Stimulated activated CD4-positive, alpha-beta T cell treated with anti-CD3 and anti-CD28 coated beads, Interleukin-4, amount 100 ng/mL, for 24 hours (primary cell): ENCODE results near the gene GRM7.

ENCODE experiments used
- DNase-seq: peaks from one replicate; pipeline ENCODE4 v3.0.0-alpha.2; 2020

GRM7 gene

DNA sequence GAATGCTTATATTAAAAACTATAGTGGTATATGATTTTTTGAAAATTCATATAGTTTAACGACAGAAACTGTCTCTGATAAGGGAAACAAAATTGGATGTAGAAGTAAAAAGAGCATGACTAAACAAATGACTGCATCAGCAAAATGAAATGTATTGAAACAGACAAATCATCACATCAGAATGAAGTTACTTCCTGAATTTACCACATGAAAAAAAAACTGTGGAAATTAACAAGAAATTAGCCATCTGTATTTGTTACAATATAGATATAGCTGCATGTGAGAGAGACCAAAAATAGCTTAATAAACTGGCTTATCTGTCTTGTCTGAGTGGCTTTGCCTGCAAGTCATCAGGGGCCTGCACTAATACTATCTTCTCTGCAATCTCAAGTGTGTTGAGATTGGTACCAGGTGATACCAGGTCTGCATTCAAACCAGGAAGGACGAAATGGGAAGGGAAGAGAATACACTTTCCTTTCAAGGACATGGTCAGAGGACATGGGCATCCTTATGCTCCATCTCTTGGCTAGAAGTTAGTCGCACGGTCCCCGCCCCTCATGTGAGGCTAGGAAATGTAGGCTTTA is 388.7 kb downstream of the GRM7 start:
- no peak for DNase-seq

DNA sequence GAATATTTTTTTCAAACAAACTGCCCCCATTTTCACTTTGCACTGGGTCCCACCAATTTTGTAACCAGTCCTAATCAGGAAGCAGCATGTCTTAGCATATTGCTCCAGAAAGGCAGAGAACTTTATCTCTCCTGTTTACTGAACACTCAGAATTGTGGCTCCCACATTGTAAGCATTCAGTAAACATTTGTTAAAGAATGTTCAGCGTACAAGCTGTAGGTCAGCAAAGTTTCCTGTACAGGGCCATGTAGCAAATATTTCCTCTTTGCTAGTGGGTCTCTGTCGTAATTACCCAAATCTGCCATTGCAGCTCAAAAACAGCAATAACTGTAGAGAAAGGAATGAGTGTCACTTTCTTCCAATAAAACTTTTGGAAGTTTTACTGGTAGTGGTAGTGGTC is 393.3 kb downstream of the GRM7 start:
- no peak for DNase-seq

DNA sequence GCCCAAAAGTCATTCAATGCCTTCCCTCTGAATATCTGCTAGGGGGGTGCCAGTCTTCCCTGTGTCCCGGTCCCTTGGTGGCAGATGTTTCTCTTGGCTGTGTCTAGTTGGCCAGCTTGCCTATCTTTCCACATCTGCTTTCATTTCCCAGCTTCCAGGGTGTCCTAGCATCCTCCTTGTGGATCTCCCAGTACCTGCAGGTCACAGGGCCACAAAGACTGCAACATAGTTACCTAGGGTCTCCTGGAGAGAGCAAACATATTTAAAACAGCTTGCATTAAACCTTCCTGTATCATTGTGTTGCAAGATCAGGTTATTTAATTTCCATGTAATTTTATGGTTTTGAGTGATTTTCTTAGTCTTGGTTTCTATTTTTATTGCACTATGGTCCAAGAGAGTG is 400.1 kb downstream of the GRM7 start:
- no peak for DNase-seq

DNA sequence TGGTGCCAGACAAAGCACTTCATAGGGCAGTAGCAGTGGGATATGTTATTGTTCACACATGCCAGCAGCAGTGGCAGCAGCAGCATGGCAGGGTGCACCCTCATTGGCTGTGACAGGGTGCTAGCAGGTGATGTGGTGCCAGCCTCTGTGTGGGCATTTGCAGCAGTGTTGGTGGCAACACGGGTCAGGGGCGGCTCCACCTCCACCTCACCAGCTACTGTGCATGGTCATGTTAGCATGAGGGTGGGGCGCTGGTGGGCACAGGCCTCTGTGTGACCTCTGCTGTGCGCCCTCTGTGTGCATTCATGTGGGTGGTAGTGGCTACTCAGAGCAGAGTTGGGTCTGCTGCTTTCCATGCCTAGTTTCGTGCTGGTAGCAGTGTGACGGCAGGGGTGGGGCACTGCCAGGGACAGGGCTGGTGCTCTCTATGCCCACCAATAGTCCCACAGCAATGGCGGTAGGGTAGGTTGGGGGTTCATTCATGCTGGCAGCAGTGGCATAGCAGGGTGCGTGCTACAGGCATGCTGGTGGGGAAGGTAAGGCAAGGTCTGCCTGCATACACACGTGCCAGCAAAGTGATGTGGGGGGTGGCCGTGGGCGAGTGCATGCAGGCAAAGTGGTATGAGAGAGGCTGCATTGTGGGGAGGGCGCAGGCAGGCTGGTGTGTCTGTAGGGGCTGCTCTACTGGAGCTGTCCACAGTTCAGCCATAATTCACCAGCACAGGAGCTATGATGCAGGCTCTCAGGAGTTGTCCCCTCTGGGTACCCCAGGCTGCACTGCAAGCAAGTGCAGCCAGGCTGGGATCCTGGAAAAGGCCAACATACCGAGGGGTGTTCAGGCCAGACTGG is 402.7 kb downstream of the GRM7 start:
- DNase-seq: no peak

DNA sequence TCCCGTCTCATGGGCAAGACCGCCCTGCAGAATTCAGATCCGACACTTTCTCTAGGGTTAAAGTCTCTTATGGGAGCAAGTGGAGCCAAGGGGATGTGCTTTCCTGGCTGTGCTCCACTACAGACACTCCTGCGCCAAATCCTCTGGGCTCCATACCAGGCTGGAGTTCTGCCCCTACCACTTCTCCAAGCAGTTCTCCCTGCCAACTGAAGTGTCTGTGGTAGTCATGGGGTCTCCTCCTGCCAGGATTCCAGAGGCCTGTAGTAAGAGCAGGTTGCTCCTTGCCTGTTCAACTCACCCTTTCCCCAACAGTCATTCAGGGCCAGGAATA is 403.2 kb downstream of the GRM7 start:
- no peak for DNase-seq

DNA sequence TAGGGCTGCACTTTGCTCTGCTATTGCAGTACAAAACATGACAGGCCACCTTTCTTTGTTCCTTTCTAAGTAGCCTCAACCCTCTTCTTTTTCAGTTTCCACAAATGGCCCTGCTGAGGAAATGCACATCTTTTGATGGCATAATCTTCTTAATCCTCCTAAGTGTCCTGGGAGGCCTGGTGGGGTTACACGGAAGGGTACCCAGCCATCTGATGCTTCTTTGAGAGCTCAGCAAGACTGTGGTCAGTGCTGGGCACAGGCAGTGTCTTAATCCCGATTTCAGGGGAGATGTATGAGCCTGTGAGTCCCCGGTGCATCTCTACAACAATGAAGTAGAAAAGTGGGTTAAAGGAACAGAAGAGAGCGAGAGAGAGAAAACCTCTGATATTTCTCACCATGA is 404.8 kb downstream of the GRM7 start:
- DNase-seq: no peak

DNA sequence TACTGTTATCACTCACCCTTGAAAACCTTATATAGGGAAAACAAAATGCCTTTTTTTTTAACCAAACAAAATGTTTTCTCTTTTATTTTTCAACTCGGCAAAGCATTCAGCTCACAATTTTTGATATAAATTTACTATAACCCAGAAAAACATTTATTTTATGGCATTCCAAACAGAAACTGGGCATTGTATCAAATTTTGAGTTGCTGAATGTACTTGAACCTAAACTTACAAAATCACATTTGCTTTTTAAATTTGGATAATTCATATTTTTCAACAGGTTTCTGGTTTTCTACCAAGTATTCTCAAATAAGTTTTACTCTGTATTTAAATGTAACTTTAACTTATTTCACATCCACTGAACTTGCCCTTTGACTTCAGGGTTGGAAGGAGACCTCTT is 405.6 kb downstream of the GRM7 start:
- DNase-seq: no peak

DNA sequence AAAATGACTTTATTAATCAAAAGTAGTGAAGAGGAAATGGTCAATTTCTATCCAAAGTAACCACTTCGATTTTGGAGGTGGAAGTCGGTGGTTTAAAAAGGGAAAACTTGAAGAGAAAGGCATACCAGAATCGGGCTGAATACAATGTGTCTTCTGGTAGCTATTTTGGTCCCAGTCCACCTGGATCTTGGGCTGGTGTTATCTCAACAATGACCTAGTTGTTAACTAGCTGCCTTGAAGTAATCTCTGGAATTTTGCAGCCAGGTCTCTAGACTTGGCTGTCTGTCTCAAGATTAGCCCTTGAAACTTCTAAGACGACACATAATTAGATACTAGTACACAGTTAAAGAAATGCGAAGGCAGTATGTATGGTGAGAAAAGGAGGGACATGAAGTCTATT is 409.8 kb downstream of the GRM7 start:
- no peak for DNase-seq

DNA sequence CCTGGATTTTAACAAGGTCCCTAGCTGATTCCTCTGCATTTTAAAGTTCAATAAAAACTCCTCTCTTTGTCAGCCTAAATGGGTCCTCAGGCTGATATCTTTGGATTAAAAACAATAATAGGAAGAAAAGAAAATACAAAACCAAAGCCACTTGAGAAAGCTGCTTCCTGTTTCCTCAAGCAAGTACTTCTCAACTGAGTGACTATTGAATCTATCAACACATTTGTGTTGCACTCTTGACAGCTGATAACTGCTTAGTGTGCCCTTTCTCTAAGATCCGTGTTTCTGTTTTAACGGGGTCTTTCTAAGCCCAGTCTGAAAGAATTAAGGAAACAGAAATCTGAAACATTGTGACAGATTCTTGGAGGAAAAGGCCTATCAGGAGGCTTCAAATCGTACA is 410.7 kb downstream of the GRM7 start:
- no peak for DNase-seq

DNA sequence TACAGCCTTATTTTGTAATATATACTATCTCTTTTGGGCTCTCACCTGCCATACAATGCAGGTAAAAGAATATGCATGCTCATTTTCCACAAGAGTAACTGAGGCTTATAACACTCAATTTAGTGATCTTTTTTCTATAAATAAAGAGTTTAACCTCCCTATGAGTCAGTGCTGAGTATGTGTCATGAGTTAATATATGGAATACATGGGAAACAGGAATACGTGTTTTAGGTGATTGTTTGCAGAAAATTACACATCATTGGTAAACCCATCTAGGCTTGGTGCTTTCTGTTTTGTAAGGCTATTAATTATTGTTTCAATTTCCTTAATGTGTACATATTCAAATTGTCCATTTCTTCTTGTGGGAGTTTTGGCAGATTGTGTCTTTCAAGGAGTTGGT is 411.3 kb downstream of the GRM7 start:
- DNase-seq: no peak

DNA sequence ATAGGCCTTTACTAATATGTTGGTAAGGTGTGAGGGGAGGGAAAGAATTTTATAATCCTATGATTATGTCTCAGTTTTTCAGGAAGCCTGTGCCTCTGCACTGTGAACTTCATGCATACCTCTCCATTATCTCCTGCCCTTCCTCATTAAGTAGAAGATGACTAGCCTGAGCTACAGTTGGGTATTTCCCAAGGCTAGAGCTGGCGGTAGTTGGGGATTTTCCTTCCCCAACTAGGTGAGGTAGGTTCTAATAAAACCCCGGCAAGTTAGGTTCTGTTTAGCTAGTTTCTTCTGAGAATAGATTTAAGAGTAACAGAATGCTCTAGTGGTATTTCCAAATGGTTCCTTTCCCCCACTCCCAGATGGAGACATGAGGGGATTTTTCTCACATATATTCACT is 414.5 kb downstream of the GRM7 start:
- no peak for DNase-seq

DNA sequence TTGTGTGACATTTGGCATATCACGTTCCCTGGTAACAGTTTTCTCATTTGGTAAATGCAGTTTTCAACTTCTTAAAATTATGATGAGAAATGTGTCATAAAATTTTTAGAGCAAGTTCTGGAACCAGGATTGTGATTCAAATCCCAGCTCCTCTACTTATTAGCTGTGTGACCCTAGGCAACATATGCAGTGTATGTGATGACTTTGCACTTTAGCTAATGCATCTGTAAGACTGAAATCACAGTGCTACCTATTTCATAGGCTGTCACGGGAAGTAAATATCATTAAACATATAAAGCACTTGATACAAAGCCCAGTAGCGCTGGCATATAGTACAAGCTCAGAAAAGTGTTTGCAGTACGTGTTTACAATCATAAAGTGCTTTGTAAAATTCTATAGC is 419.4 kb downstream of the GRM7 start:
- DNase-seq: no peak

DNA sequence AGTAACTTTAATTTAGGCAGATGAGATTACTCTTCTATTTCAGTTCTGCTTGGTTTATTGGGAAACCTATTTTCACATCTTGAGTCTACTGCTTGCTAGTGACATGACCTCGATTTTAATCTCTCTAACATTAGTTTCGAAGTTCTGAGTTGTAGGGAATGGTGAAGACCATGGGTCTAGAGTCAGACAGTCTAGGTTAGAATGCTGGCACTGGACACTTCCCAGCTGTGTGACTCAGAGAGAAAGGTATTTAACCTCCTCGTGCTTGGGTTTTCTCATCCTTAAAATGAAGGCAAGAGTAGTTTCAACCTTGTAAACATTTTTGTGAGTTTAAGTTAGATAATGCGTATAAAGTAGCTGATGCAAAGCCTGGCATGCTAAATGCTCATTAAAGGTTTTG is 422.1 kb downstream of the GRM7 start:
- DNase-seq: no peak

DNA sequence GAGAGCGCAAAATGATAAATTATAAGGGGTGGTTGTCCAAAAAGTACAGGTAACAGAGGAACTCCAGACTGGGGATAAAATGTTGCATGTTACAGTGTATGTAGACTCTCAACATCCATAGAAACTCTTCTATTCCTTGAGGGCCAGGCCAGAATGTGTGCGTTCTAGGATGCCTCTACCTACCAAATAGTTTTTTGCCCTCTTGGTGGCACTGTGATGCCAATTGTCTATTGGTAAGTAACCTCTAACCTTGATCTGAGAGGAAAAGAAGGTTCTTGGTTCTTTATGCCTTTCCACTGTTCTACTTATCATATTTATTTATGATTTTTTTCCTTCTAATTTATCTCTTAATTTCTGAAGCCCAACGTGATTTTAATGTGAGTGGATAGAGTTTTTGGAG is 424.6 kb downstream of the GRM7 start:
- DNase-seq: no peak

DNA sequence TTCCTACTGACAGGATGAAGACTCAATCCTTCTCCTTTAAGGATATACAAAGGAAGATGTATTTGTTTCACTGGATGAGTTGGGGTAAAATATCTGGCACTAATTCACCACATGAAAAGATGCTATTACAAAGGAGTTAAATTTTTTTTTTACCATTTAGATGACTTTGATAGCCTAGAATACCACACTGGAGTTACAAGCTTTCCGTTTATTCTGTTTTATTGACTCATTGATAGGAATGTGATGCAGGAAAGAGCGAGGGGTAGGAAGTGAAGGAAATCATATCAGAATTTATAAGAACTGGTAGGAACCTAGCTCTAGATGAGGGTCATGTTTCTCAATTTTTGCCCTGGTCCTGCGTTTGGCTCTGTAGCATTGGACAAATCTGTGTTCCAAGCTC is 427.2 kb downstream of the GRM7 start:
- no peak for DNase-seq

DNA sequence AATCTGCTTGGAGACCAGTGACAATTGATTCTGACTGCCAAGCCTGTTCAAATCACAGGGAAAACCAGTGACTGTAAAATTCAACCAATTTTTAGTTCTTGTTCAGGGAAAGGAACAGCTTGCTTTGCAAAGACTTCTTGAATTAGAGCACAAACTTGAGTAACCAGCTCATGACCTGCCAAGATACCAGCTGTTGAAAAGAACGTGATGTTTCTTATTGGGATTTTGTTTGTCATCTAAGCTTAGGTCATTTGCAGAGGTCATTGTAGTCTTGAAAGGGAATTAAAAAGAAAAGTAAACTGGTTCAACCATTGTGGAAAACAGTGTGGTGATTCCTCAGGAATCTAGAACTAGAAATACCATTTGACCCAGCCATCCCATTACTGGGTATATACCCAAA is 428.2 kb downstream of the GRM7 start:
- no peak for DNase-seq

DNA sequence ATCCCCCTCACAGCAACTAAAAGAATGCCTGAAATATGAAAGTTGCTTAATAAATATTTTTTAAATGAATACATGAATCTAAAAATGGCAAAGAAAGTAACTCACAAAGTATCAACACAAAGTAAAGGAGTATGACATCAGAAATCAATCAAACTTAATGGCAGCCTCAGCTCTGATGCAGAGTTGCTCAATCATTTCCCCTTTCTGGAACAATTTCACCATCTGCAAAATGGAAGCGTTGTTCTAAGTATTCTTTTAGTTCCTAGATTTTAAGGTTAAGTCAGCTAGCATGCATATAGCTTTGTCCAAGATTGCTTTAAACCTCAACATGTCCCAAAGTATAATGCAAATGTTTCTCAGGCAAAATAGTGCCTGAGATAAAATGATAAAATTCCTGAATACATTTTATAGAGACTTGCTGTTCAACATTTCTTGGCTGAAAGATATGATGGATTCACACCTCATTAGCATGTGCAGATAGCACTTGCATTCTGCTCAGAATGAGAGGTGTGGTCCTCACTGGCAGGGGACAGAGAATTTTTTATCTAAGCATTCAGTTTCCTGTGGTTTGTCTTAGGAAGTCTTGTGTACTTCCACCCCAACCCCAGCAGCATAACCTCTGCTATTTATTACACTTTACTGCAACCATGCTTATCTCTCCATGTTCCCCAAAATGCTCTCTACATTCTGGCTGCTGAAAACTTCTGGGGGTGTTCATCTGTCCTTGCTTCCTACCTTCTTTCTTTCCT is 429.3 kb downstream of the GRM7 start:
- DNase-seq: no peak

DNA sequence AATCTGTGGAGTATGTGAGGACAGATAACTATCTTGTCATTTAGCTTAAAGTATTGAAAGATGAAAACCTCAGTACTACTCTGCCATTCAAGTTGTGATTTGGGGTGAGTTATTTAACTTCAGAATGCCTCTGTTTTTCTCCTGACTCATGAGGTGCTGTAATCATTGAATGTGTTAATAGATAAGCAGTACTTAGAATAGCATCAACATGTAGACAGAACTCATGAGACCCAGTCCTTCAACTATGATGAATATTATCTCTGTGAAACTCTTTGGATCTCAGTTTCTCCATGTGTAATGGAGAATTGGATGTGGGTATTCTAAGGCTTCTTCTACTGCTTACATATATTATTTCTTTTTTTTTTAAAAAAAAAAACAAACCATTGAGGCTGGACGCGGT is 431.4 kb downstream of the GRM7 start:
- no peak for DNase-seq

DNA sequence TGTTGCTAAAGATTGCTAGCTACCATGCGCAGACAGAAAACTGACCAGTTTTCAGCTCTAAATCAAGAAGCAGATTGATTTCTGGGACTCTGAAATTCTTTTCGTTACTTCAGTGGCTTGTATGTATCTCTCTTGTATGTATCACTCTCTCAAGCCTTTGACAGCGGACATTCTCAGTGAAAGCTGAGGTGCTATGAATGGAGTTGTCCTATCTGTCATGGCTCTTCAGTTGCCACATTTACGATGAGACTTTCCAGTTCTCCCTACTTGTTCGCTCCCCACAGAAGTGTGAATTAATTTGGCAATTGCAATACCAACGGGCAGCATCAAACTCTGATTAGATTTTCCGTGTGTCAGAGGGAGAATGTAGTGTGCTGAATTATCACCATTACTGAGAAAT is 432.4 kb downstream of the GRM7 start:
- DNase-seq: no peak

DNA sequence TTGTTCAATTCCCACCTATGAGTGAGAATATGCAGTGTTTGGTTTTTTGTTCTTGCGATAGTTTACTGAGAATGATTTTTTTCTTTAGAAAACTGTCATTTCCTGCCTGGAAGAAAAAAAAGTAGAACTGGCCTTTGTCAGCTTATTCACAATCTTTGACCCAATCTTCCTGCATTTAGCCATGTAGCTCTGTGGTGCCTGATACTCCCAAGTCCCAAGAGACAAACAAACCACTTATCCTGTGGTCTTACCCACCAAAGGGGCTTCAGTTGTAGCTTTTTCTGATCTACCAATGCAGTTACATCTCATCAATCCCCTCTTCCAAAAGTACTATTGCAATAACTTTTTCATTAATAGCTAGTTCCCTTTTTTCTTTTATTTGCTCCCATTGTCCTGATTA is 444.6 kb downstream of the GRM7 start:
- no peak for DNase-seq

DNA sequence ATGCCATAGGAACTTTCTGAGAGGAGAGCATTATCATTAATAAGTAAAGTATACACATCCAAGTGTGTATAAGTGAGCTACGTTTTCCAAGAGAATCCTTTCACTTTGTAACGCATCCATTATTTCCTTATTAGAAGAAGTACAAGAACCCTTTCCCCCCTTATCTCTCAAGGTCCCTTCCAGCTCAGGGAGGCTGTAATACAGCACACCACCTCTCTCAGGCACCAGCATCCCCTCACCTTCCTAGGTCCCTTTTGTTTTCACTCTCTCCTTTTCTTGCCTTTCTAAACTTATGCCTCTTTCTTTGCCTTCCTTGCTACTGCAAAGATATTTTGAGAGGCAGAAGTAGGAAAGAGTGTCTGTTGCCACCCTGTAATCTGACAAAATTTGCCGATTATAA is 446.0 kb downstream of the GRM7 start:
- no peak for DNase-seq

DNA sequence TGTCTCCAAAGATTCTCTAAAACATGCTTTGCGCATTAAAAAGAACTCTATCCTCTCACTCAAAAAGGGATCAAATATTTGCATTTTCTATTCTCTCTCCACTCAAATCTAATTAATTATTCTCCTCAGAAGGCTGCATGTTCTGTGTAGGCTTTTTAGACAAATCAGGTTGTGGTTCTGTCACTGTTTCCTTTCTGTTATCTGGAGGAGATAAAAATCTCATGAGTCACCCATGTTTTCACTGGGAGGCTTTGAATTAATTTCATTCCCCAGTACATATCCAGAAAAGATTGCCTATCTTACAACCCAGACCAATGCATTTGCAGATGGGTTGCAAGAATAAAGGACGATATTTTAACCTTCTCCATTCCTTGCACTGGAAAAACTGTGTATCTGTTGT is 446.5 kb downstream of the GRM7 start:
- DNase-seq: no peak

DNA sequence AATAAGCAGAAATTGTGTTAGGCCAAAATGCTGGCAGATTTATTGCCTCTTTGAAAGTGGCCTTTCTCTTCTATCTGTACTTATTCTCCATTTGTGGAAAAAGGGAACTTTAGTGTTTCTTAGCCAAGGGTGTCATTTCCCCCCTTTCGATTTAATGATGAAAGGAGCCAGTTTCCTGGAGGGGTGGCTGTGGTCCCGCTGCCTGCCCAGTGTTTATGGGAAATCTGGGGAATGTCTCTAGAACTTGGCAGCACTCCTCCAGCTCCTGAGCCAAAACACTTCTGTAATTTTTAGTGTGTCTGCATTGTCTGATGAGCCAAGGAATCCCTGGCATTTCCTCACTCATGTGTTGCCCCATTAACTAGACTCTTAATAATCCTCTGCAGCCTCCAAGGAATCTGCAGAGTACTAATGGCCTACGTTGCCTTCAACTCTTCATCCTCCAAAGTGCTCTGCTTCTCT is 448.8 kb downstream of the GRM7 start:
- DNase-seq: no peak

DNA sequence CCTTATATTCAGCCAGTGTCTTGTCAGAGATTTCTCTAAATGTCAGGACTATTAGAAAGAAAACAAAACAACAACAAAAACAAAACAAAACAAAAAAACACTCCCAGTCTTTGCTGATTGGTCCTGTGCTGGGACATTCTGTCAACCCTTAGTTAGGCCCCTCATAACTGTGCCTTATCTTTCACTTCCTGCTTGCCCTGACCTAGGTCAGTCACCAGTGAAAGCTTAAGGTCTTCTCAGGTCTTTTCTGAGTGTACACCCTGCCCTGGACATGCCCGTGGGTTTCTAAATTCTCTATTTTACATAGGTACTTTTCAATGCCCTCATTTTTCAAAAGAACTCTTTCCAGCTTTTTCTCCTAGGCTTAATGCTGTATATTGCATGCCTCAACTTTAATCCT is 454.1 kb downstream of the GRM7 start:
- no peak for DNase-seq
